NCI-H526 treated with DMSO at 0.1 percent for 48 hours (cell line): Measurements from ENCODE around the gene ZAP70.
"Not testable (repeated sequence)": the region's sequence is repeated elsewhere in the genome, so short reads cannot be mapped to it uniquely, and the experiment has no call there.

Source experiments
- DNase-seq: peaks from one replicate; lab custom pipeline; 2025; lab: John Stamatoyannopoulos, UW

ZAP70 gene

GRCh38 chr2:97713296-97714083, at the start of gene ZAP70:
TSS of gene ZAP70 (plus strand) at chr2:97713576. CDS start at chr2:97724037, 10,461 bp downstream.
- no peak for DNase-seq

GRCh38 chr2:97663626-97663961, 49.8 kb upstream of the ZAP70 start:
- DNase-seq = no peak

- peak; percentile 98 for DNase-seq
Measured at GRCh38 chr2:97663962-97664635, 49.3 kb upstream of the ZAP70 start, which contains the start of gene ACTR1B. TSS of gene ACTR1B (minus strand) at chr2:97664044. CDS start at chr2:97663890, 154 bp downstream.

GRCh38 chr2:97664636-97664970, 48.8 kb upstream of the ZAP70 start:
- no peak for DNase-seq

- DNase-seq = no peak
Measured at GRCh38 chr2:97669448-97669847, 43.9 kb upstream of the ZAP70 start, which contains the start of gene C2orf92. TSS of gene C2orf92 (plus strand) at chr2:97669713. CDS start at chr2:97669789, 76 bp downstream.

- no peak for DNase-seq
Measured at GRCh38 chr2:97670471-97670870, 42.9 kb upstream of the ZAP70 start.

GRCh38 chr2:97671526-97671925, 41.9 kb upstream of the ZAP70 start:
- no peak for DNase-seq

- not testable (repeated sequence) for DNase-seq
Measured at GRCh38 chr2:97672606-97673140, 40.7 kb upstream of the ZAP70 start.

- no peak for DNase-seq
Measured at GRCh38 chr2:97673182-97673914, 40.0 kb upstream of the ZAP70 start.

GRCh38 chr2:97673915-97674283, 39.5 kb upstream of the ZAP70 start:
- peak; percentile 5 for DNase-seq

GRCh38 chr2:97675430-97676113, 37.8 kb upstream of the ZAP70 start:
- DNase-seq = peak; percentile 73

- no peak for DNase-seq
Measured at GRCh38 chr2:97676620-97677019, 36.8 kb upstream of the ZAP70 start.

GRCh38 chr2:97677480-97677879, 35.9 kb upstream of the ZAP70 start:
- no peak for DNase-seq

GRCh38 chr2:97678298-97678697, 35.1 kb upstream of the ZAP70 start:
- DNase-seq = no peak

GRCh38 chr2:97687235-97687634, 26.1 kb upstream of the ZAP70 start:
- not testable (repeated sequence) for DNase-seq

- DNase-seq = no peak
Measured at GRCh38 chr2:97688062-97688827, 25.1 kb upstream of the ZAP70 start.

GRCh38 chr2:97691166-97691565, 22.2 kb upstream of the ZAP70 start:
- no peak for DNase-seq

- DNase-seq = no peak
Measured at GRCh38 chr2:97693476-97693875, 19.9 kb upstream of the ZAP70 start.

GRCh38 chr2:97695744-97696143, 17.6 kb upstream of the ZAP70 start:
- DNase-seq = no peak

- DNase-seq = peak; percentile 80
Measured at GRCh38 chr2:97697252-97698235, 15.8 kb upstream of the ZAP70 start.
